GM23338 (cell line): Measurements from ENCODE around the gene MTR. TPM values are rescaled to one million over a fixed set of nuclear protein-coding genes. Genes with fewer than 3 reads are reported as not detected.

ENCODE experiments used
- ATAC-seq: fragments of 200-7000 bp; cut with Tn5 transposase; 3 replicates; pipeline ENCODE4 v1.9.1; 2020
- DNase-seq: peaks from one replicate; pipeline ENCODE4 v3.0.0-alpha.2; 2015; ENCODE audit warnings: low spot score
- H2AFZ ChIP-seq: fragments of 200-600 bp; sonication (generic); 2 replicates; pipeline ENCODE4 v1.8.0; 2016; ENCODE audit warnings: antibody characterized with exemption, mild to moderate bottlenecking, moderate library complexity
- H3F3A ChIP-seq: fragments of 200-600 bp; sonication (generic); replicated peaks from 2 replicates; pipeline ENCODE4 v1.8.0; 2017; ENCODE audit warnings: antibody characterized with exemption, mixed run types, low read depth
- H3K27ac ChIP-seq: fragments of 200-600 bp; sonication (generic); 2 replicates; pipeline ENCODE4 v1.6.1; 2016; ENCODE audit warnings: low read depth
- H3K27me3 ChIP-seq: fragments of 200-600 bp; sonication (generic); 2 replicates; pipeline ENCODE4 v1.8.0; 2016; ENCODE audit warnings: mild to moderate bottlenecking, mixed run types, moderate library complexity; ENCODE audit not compliant: insufficient read depth
- H3K36me3 ChIP-seq: fragments of 200-600 bp; sonication (generic); 2 replicates; pipeline ENCODE4 v1.8.0; 2016; ENCODE audit warnings: mild to moderate bottlenecking; ENCODE audit not compliant: insufficient read depth
- H3K4me1 ChIP-seq: fragments of 200-600 bp; sonication (generic); 2 replicates; pipeline ENCODE4 v1.8.0; 2016; ENCODE audit warnings: mild to moderate bottlenecking, moderate library complexity; ENCODE audit not compliant: insufficient read depth
- H3K4me2 ChIP-seq: fragments of 200-600 bp; sonication (generic); 2 replicates; pipeline ENCODE4 v1.7.1; 2017; ENCODE audit warnings: mixed run types
- H3K4me3 ChIP-seq: fragments of 200-600 bp; sonication (generic); 2 replicates; pipeline ENCODE4 v1.6.1; 2016; ENCODE audit warnings: mixed run types
- H3K79me2 ChIP-seq: fragments of 200-600 bp; sonication (generic); replicated peaks from 2 replicates; pipeline ENCODE4 v1.8.0; 2017; ENCODE audit warnings: mild to moderate bottlenecking; ENCODE audit not compliant: insufficient read depth
- H3K9me2 ChIP-seq: fragments of 200-600 bp; sonication (generic); 2 replicates; pipeline ENCODE4 v1.8.0; 2017; ENCODE audit not compliant: insufficient read depth
- H4K20me1 ChIP-seq: fragments of 200-600 bp; sonication (generic); replicated peaks from 2 replicates; pipeline ENCODE4 v1.8.0; 2017; ENCODE audit warnings: mild to moderate bottlenecking; ENCODE audit not compliant: insufficient read depth
- H3K27ac Mint-ChIP-seq: 2 replicates; pipeline ENCODE4 v1.8.0; 2020; ENCODE audit warnings: inconsistent platforms, mild to moderate bottlenecking, moderate library complexity, mixed read lengths
- H3K27me3 Mint-ChIP-seq: 3 replicates; pipeline ENCODE4 v1.8.0; 2022; ENCODE audit warnings: low read depth, mild to moderate bottlenecking, moderate library complexity, mixed read lengths, inconsistent platforms; ENCODE audit not compliant: insufficient read depth, poor library complexity
- H3K36me3 Mint-ChIP-seq: 3 replicates; pipeline ENCODE4 v1.8.0; 2021; ENCODE audit warnings: low read depth, mild to moderate bottlenecking, inconsistent platforms, moderate library complexity, mixed read lengths
- H3K4me1 Mint-ChIP-seq: 3 replicates; pipeline ENCODE4 v1.8.0; 2020; ENCODE audit warnings: mild to moderate bottlenecking, inconsistent platforms, mixed read lengths
- H3K4me3 Mint-ChIP-seq: 3 replicates; pipeline ENCODE4 v1.8.0; 2021; ENCODE audit warnings: moderate library complexity, mild to moderate bottlenecking, inconsistent platforms, mixed read lengths
- H3K9me3 Mint-ChIP-seq: 3 replicates; pipeline ENCODE4 v1.8.0; 2020; ENCODE audit warnings: moderate library complexity, mild to moderate bottlenecking, inconsistent platforms, mixed read lengths
- CREB1 ChIP-seq: fragments of 250-450 bp; sonication (Bioruptor Pico); IDR thresholded peaks from 2 replicates; pipeline ENCODE4 v1.5.0; 2020; ENCODE audit warnings: low read depth, mild to moderate bottlenecking, moderate library complexity
- CTCF ChIP-seq, 2 experiments: fragments of 200-600 bp in 1 of 2; sonication (generic) in 1 of 2; conservative IDR thresholded peaks; 2 replicates each; pipeline versions ENCODE4 v1.5.1 to v1.6.1; 2016 to 2017; ENCODE audit warnings: antibody characterized with exemption in 2 of 2, low read depth in 2 of 2, mild to moderate bottlenecking in 2 of 2, moderate library complexity in 1 of 2
- ETS1 ChIP-seq: IDR thresholded peaks from 2 replicates; pipeline ENCODE4 v1.6.1; 2016; ENCODE audit warnings: antibody characterized with exemption
- EZH2 ChIP-seq: fragments of 200-600 bp; sonication (generic); IDR thresholded peaks from one replicate; pipeline ENCODE4 v1.8.0; 2017; ENCODE audit warnings: antibody characterized with exemption, mild to moderate bottlenecking, low read depth; ENCODE audit not compliant: unreplicated experiment
- EZH2phosphoT487 ChIP-seq: fragments of 200-600 bp; sonication (generic); IDR thresholded peaks from one replicate; pipeline ENCODE4 v1.8.1; 2018; ENCODE audit warnings: antibody characterized with exemption; ENCODE audit not compliant: unreplicated experiment
- JUNB ChIP-seq: IDR thresholded peaks from one replicate; pipeline ENCODE4 v1.6.1; 2016; ENCODE audit warnings: antibody characterized with exemption; ENCODE audit not compliant: unreplicated experiment
- NANOG ChIP-seq: IDR thresholded peaks from 2 replicates; pipeline ENCODE4 v1.6.1; 2016; ENCODE audit warnings: antibody characterized with exemption, borderline replicate concordance
- POLR2AphosphoS5 ChIP-seq: IDR thresholded peaks from 2 replicates; pipeline ENCODE4 v1.6.1; 2016; ENCODE audit warnings: antibody characterized with exemption, low read depth
- REST ChIP-seq: IDR thresholded peaks from one replicate; pipeline ENCODE4 v1.6.1; 2018; ENCODE audit warnings: antibody characterized with exemption; ENCODE audit not compliant: unreplicated experiment
- STAT1 ChIP-seq: IDR thresholded peaks from one replicate; pipeline ENCODE4 v1.6.1; 2016; ENCODE audit warnings: antibody characterized with exemption; ENCODE audit not compliant: unreplicated experiment
- ZNF114 ChIP-seq: fragments of 250-450 bp; sonication (Bioruptor Pico); IDR thresholded peaks from 2 replicates; pipeline ENCODE4 v1.5.0; 2020; ENCODE audit warnings: mild to moderate bottlenecking, moderate library complexity
- ZNF331 ChIP-seq: fragments of 250-450 bp; sonication (Bioruptor Pico); IDR thresholded peaks from 2 replicates; pipeline ENCODE4 v1.5.0; 2020; ENCODE audit warnings: low read depth, mild to moderate bottlenecking, moderate library complexity
- ZNF462 ChIP-seq: fragments of 250-450 bp; sonication (Bioruptor Pico); IDR thresholded peaks from 2 replicates; pipeline ENCODE4 v1.5.0; 2020; ENCODE audit warnings: mild to moderate bottlenecking, moderate library complexity
- polyA plus RNA-seq: library from polyadenylated mRNA; unstranded; fragments of >200 nt; fragmentation: Nextera tagmentation; extraction: Ambion mirVana; gene quantifications from 2 replicates; pipeline ENCODE4 v1.2.1, GENCODE V29; 2016
- total RNA-seq: library from RNA; depleted of rRNA; stranded (reverse); fragments of >200 nt; shearing (Covaris generic); gene quantifications from 2 replicates; pipeline ENCODE4 v1.2.3, GENCODE V29; 2014

MTR gene
- total and polyA plus RNA-seq, 2 experiments from 2014 or later, result 6.4 to 20.0 TPM

- ATAC-seq, result no peak
Measured at GRCh38 chr1:236829085-236829484, 34.0 kb downstream of the MTR start.

More at GRCh38 chr1:236829085-236829484, 34.0 kb downstream of the MTR start:
- Histone ChIP-seq H3K4me1 (no peaks in the 10 kb centered on the region), H2AFZ (no peak overlapping the region), H3K79me2 (no peaks in the 10 kb centered on the region), H3K27ac (no peak overlapping the region), H4K20me1 (no peaks in the 10 kb centered on the region; the same call in 1 of the 2 replicates), H3K4me3 (no peak overlapping the region), H3K36me3 (0 out of 2 replicates have a peak, but pooled peaks cover 13% of the 10 kb centered on the region), H3K9me2 (no peaks in the 10 kb centered on the region), H3F3A (no peaks in the 10 kb centered on the region), H3K27me3 (no peaks in the 10 kb centered on the region), H3K4me2 (no peak overlapping the region)
- H3K36me3 Mint-ChIP-seq, result peaks cover 29% of the 10 kb centered on the region; the same call in 2 of the 3 replicates
- TF ChIP-seq ZNF114 (CRISPR knock-in tag) (no peak), REST (no peak), CTCF (conservative IDR thresholded peaks at IDR 0.05; ENCODE audit: low read depth in 2 of 2) (no peak), EZH2 (no peak), CREB1 (CRISPR knock-in tag) (no peak), NANOG (no peak), ZNF331 (CRISPR knock-in tag) (no peak), POLR2AphosphoS5 (no peak), STAT1 (no peak), ETS1 (no peak), JUNB (no peak), EZH2phosphoT487 (no peak), ZNF462 (CRISPR knock-in tag) (no peak)
- no peaks in the 10 kb centered on the region for H3K27me3 Mint-ChIP-seq
- no peaks in the 10 kb centered on the region for H3K4me1 Mint-ChIP-seq
- H3K27ac Mint-ChIP-seq, result no peak overlapping the region
- H3K9me3 Mint-ChIP-seq, result no peaks in the 10 kb centered on the region
- H3K4me3 Mint-ChIP-seq, result no peak overlapping the region
- no peak for DNase-seq
